ENCODE data around the gene LYST.
A peak's percentile ranks its signal among the peaks of the same experiment; 100 is the strongest.

Gene LYST

GRCh38 chr1:235883261-235883927, 16.7 kb upstream of the LYST start:
- no peak for DNase-seq (ENCODE audit: low read depth in 2 of 2)

DNA sequence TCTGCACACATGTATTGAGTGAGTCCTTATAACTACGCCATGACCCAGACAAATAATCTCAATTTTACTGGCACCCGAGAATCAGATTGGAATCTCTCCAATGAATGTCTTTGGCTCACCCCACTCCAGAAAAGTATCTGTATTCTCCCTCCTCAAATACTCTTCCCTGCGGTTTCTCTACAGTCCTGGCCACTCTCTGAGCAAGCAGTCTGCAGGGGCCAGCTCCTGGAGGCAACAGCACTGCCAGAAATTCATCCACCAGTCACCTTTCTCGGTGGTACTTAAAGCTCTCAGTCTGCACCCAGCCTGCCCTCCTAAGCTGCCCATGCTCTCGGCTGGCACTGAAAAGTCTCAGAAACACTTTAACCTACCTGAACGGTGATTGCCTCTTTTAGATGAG, 16.1 kb upstream of the LYST start:
- DNase-seq (ENCODE audit: low read depth in 2 of 2): no peak

GRCh38 chr1:235881930-235882700, 15.4 kb upstream of the LYST start:
- no peak for DNase-seq (ENCODE audit: low read depth in 2 of 2)

GRCh38 chr1:235878082-235878811, 11.5 kb upstream of the LYST start:
- no peak for DNase-seq (ENCODE audit: low read depth in 2 of 2)

- DNase-seq (ENCODE audit: low read depth in 2 of 2): no peak
These were observed 9.7 kb upstream of the LYST start for GRCh38 chr1:235876402-235876841.

DNA sequence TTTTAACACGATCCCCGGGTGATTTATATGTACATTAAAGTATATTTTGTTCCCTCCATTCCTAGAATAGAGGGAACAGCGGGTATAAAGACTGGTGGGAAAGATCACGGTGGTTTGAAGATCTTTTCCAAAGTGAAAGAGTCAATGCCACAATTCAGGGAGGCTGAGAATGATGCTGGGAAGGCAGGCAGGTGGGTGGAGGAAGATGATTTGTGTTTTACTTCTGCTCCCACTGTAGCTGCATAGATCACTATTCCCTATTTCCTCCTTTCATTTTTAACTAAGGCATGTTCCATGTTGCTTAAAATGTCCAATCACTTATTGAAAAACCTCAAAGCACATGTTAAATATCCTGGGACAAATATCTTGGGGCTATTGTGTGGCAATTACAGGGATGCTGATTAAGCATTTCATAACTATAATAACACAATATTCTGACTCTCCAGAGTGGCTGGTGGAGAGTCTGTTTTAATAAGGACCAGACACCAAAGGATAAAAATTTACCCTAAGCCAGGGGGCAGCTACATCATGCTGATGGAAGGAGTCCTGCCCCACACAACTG, 8.4 kb upstream of the LYST start:
- no peak for DNase-seq (ENCODE audit: low read depth in 2 of 2)

- DNase-seq (ENCODE audit: low read depth in 2 of 2): no peak
These were observed 7.6 kb upstream of the LYST start for GRCh38 chr1:235874261-235874660.

DNA sequence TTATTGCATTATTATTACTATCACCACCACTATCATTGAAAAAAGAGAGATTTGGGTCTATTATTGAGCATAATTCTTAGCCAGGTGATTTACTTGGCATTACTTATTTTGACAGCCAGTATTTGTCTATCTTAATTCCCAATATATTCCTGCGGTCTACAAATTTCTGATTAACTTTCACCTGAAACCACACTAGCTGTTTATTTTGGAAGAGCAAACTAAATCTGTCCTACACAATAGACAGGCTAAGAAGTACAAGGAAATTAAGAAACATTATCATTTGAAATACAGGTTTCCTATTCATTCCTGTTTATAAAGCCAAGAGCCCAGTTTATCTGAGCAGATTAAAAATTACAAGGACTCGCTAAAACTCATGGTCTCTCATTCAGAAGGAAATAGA, 6.9 kb upstream of the LYST start:
- DNase-seq (ENCODE audit: low read depth in 2 of 2): no peak

DNA sequence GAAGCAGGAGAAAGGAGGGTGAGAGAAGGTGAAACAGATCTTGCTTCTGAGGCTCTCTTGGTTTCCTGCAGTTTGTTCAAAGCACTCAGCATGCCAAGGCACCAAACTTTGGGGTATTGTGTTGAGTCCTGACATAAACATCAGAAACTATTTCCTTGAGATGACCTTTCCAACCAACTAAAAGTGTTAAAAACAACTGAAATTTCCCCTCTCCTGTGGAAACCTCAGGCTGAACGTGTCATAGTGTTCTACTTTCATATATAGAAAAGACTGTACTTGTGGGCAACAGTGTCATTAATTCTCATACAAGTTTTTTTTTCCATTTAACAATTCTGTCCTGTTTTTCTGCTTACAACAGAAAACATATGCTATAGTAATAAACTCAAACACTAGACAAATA, 6.3 kb upstream of the LYST start:
- DNase-seq (ENCODE audit: low read depth in 2 of 2): no peak

- no peak for DNase-seq (ENCODE audit: low read depth in 2 of 2)
These were observed 5.6 kb upstream of the LYST start for GRCh38 chr1:235872270-235872669.

DNA sequence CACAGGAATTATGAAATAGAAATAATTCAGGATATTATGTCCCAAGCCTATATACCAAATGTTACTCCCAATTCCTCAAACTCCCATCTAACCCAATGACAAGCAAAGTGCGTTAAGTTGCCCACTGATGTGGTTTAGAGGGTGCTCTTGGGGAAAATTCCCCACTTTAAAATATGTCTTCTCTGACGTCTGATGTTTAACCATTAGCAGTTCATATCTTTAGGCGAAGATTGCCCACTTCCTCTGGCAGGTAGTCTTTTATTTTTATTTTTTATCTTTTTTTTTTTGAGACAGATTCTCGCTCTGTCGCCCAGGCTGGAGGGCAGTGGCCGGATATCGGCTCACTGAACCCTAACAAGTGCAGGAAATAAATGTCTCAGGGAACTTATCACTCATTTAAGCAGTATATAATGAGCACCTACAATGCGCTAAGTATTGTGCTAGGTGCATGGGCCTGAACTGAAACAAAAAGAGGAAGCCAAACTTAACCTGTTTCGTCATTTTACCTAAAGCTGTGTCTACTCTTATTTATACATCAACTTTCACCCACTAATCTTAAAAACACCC, 1.3 kb upstream of the LYST start:
- peak in 1 of 2 donors; percentile 29 for DNase-seq (ENCODE audit: low read depth in 2 of 2)

GRCh38 chr1:235866913-235867845, 473 bp upstream of the LYST start:
- peak; percentile 93 to 95 for DNase-seq (ENCODE audit: low read depth in 2 of 2)

DNA sequence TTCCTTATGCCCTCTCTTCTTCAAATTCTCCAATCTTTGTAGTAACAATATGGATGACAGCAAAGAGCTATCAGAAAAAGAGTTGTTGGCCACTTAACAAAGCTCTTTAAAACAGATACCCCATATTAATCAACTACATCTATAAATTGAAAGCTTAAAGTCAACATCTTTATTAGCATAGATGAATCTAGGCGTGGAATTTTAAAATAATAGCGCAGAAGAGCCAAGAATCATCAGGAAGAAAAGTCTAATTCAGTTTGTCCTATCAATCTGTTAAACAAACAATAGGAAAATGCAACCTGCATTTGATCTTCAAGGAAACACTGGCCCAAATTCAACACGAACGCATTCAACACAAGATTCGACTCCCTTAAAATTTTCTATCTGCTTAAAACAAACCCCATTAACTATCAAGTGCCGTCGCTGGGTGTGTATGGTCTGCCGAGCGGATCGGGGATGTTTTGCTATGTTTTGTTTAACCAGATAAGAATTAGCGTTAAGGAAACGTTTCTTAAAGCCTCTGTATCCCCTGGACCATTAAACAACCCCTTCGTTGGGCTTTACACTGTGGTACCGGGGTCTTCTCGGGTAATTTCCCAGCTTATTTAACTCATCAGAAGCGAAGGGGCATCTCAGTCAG, 1.0 kb downstream of the LYST start:
- no peak for DNase-seq (ENCODE audit: low read depth in 2 of 2)

DNA sequence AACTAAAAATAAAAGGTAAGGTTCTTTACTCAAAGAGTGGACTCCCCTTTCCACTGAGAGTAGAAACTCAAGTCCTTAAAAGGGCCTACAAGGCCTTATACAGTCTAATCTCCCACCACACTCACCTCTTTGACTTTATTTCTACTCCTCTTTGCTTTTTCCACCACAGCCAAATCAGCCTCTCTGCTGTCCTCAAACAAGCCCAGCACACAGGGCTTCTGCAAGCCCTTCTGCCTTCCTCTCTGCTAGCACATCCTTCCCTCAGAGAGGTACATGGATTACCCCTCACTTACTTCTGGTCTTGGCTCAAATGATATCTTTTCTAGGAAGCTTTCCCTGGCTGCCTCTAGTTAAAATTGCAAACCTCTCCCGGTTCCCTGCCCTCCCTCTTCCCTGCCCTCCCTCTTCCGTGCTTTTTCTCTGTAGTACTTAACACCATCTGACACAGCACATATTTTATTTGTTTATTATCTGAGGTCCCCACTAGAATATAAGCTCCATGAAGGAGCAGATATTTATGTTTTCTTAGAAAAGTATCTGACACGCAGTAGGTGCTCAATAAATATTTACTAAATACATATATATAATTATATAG, 1.7 kb downstream of the LYST start:
- DNase-seq (ENCODE audit: low read depth in 2 of 2): no peak

DNA sequence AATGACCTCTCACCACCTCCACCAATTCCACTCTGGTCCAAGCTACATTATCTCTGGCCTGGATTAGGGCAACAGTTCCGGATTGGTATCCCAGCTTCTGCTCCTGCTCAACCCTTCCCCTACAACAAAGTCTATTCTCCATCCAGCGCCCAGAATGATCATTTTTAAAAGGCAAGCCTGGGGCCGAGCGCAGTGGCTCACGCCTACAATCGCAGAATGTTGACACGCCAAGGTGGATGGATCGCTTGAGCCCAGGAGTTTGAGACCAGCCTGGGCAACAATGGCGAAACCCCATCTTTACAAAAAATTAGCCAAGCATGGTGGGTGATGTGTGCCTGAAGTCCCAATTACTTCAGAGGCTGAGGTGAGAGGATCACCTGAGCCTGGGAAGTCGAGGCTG, 2.2 kb downstream of the LYST start:
- no peak for DNase-seq (ENCODE audit: low read depth in 2 of 2)

- DNase-seq (ENCODE audit: low read depth in 2 of 2): no peak
These were observed 3.0 kb downstream of the LYST start for GRCh38 chr1:235863699-235864093.

GRCh38 chr1:235861857-235862256, 4.8 kb downstream of the LYST start:
- DNase-seq (ENCODE audit: low read depth in 2 of 2): no peak

- no peak for DNase-seq (ENCODE audit: low read depth in 2 of 2)
These were observed 5.9 kb downstream of the LYST start for GRCh38 chr1:235860829-235861228.

GRCh38 chr1:235859789-235860188, 6.9 kb downstream of the LYST start:
- DNase-seq (ENCODE audit: low read depth in 2 of 2): no peak

DNA sequence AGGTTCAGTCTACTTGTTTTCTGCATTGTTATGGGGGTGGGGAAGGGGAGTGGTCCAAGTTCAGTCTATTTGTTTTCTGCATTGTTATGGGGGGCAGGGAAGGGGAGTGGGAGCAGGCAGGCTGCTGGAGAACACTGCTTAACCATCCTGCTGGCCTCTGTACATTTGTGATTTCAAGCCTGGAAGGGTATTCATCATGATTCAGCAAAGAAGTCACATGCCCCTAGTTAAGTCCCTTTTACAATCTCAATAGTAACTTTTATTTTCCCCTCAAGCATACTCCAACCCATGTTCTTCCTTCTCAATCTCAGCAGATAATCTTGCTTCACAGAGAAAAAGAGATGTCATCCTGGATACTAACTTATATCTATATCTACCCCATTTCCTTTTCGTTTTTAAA, 7.9 kb downstream of the LYST start:
- no peak for DNase-seq (ENCODE audit: low read depth in 2 of 2)
